Stimulated activated CD8-positive, alpha-beta memory T cell treated with anti-CD3 and anti-CD28 coated beads, Interleukin-7, amount 100 ng/mL, for 24 hours (primary cell): ENCODE data around the gene GADL1.

Experiments used
- DNase-seq: peaks from one replicate; pipeline ENCODE4 v3.0.0-alpha.2; 2020; ENCODE audit warnings: low read depth

GADL1 gene, protein sequence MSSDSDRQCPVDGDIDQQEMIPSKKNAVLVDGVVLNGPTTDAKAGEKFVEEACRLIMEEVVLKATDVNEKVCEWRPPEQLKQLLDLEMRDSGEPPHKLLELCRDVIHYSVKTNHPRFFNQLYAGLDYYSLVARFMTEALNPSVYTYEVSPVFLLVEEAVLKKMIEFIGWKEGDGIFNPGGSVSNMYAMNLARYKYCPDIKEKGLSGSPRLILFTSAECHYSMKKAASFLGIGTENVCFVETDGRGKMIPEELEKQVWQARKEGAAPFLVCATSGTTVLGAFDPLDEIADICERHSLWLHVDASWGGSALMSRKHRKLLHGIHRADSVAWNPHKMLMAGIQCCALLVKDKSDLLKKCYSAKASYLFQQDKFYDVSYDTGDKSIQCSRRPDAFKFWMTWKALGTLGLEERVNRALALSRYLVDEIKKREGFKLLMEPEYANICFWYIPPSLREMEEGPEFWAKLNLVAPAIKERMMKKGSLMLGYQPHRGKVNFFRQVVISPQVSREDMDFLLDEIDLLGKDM

DNA sequence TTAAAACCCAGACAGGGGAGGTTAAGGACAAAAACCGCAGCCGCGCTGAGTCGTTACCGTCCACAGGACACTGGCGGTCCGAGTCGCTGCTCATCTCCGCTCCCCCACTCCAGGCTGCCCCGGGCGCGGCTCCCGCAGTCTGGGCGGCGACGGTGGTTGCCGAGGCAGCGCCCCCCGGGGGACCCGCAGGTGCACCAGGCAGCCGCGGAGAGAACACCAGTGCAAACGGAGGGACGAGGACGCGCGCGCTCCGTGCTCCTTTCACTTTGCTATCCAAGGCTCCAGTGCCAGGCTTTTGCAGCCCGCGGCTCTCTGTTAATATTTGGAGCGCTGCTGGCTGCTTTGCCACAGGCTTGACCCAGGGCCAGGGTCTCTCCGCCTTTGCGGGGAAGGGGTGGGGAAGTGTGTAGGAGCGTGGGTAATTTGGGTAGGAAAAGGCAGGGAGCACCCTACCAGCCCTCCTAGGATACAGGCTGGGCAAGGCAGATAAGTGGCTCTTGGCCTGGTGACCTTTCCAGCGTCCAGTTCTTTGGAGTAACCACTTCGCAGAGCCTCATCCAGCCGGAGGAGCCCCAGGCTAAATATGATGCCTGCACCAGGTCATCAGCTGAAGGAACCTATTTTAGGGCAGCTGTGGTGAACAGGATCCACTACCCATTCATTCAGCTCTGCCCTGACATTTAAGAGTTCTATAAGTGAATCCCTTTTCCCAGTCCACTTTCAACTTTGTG, at the start of gene GADL1:
TSS of gene GADL1 (minus strand) at position 141 of the 731 bp plus-strand sequence. CDS start at position 94, 47 bp downstream.
- no peak for DNase-seq

DNA sequence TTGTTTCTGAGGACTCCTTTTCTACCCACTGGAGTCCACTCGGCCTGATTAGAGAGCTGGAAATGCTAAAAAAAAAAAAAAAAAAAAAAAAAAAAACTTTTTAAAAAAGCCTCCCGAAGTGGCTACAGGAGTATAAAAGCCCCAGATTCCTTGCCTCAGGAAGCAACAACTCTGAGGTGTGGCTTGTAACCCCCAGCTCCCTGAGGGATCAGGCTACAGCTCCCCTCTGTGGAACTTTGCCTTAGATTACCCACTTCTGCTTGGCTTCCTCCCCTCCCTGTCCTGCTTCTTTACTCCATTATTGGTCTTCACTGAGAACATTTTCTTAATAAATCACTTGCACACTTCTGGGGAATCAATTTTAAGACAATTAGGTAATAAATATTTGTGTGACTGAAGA, 49.7 kb upstream of the GADL1 start:
- no peak for DNase-seq

DNA sequence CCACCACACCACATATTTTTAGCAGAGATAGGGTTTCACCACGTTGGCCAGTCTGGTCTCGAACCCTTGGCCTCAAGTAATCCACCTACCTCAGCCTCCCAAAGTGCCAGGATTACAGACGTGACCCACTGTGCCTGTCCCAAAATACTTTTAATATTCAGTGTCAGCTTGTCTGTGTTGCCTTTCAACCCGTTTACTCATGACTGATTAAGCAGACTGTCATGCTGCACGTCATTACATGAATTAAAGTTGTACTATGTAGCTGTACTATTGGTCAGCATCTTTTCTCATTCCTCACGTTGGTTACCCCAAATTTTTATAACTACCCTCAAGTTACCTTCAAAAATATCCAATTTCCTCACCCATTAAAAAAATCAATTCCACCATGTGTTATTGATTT, 48.7 kb upstream of the GADL1 start:
- DNase-seq: no peak

DNA sequence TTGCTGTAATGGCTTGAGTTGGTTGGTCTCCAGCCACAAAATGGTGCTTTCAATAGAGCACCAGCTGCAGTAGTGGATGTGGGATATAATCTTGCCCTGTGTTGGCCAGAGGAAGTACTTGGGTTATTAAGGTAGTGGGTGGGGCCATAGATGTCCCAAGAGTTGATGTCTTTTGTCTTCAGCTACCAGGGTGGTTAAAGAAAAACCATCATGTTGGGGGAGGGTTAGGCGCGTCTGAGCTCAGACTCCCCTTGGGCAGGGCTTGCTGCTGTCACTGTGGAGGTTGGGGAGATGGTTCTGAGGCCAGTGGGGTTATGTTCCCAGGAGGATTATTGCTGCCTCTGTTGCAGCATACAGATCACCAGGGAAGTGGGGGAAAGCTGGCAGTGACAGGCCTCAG, 46.9 kb upstream of the GADL1 start:
- DNase-seq: no peak

DNA sequence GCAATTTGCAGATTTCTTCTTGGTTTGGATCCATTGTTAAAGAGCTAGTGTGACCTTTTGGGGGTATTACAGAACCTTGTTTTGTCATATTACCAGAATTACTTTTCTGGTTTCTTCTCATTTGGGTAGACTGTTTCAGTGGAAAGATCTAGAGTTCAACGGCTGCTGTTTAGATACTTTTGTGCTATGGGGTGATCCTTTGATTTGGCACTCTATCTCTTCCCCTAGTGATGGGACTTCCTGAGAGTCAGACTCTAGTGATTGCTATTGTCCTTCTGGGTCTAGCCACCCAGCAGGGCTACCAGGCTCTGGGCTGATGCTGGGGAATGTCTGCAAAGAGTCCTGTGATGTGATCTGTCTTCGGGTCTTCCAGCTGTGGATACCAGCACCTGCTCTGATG, 46.3 kb upstream of the GADL1 start:
- DNase-seq: no peak

DNA sequence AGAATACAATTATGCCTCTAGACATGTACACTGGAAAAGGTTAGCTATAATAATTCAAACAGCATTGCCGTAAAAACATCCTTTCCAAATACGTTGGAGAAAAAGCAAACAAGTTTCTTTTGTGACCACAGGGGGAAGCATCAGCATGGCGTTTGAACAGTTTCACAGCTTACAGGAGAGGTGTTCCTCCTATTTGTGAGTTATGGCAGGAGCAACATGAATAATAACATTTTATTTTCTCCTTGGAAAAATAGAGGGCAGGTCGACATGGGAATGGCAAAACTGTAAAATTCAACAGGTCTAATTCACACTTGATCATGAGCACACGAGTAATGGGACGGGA, 39.7 kb upstream of the GADL1 start:
- no peak for DNase-seq

DNA sequence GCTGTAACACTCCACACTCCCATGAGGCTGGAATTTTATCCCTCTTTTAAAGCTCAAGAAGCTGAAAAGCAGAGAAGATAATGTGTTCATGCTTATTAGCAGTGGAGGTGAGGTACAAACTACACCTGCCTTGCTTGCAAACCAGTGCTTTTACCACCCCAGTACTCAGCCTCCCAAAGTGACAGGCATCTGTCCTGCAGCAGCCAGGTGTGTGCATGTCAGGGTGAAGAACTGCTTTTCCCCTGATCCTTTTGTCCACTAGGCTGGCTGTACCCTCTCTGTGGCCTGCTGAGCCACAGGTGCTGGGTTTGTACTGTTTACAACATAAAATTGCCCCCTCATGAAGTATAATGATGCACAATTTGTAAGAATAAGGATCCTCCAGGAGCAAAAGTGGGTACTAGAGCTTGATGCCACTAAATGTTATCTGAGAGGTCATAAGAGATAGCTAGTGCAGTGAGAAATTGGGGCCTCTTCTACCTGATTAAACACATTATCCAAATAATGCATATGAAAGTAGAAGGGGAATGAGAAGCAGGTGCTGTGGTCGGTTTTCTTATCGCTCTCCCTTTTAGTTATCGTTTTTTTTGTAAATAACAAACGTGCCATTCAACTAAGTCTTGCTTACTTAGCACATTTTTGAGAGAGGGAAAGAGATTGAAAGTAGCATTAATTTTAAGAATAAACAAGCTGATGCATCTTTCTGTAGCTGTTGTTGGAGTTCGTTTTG, 39.2 kb upstream of the GADL1 start:
- DNase-seq: no peak

DNA sequence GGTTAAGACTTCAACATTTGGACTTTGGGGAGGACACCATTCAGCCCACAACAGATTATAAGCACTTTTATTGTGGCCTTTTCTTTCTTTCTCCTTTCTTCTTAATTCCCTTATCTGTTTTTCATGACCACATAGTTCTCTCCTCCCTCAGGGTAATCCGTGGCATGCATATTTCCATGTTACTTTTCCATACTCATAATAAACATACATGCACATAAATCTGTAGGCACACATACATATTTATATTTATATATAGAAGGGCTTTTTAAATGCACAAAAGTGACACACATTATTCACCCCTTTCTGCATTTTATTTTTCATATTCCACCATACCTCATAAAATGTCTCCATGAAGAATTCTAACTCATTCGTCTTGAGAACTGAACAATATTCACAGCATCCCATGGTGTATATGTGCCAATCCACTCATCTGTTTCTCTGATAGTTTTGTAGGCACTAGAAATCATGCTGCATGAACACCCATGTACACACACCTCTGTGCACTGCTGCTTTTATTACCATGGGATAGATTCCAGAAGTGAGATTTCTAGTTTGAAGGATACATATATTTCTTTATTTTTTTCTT, 38.1 kb upstream of the GADL1 start:
- DNase-seq: no peak

DNA sequence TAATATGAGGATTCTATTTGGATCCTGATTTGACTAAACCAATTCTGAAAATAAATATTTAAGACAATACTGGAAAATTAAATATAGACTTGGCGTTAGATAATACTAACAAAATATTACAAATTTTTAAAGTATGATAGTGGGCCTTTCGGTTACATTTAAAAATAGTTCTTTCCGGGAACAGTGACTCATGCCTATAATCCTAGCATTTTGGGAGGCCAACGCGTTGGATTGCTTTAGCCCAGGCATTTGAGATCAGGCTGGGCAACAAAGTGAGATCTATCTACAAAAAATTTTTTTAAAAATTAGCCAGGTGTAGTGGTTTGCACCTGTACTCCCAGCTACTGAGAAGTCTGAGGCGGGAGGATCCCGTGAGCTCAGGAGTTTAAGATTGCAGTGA, 30.3 kb upstream of the GADL1 start:
- no peak for DNase-seq

DNA sequence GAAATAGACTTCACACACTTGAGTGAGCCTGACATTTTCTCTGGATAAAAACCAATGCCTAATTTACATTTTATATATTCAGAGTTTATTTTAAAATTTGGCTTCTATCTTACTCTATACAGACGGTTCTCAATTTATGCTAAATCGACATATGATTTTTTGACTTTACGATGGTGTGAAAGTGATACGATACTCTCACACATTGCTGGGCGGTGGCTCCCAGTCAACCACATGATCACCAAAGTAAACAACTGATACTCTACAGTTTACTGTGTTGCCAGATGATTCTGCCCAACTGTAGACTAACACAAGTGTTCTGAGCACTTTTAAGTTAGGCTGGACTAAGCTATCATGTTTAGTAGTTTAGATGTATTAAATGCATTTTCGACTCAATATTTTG, 25.1 kb upstream of the GADL1 start:
- no peak for DNase-seq

DNA sequence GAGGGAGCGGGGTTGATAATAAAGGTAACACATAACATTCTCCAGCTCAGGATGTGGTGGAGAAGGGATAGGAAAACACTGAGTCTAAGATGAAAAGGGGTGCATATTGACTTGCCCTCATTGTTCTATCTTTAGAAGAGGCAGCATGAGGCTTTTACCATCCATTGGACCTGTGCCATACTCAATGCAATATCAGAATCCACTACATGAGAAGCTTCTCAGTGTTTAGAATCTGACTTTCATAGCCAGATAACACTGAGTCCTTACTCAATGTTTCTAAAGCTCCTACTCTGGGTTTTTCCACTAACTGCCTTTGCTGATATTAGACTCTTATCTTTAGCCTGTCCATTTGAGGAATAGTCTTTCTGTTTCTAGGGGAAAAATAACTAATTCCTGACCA, 24.3 kb upstream of the GADL1 start:
- DNase-seq: no peak

DNA sequence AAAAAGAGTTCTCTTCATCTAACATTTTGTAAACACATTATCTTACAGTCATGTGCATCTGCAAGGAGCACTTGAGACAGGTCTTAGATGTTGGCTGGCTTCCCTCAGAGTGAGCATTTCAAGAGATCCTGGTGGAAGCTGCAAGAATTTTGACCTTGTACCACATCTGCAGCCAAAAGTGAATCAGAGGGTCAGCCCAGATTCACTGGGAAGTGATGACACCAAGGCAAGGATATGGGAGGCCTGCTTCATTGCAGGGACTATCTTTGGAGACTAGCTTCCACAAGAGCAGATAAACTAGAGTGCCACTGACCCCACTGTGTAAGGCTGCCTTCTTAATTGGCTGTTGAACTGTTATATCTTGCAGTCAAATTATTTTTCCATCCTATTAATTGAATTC, 21.3 kb upstream of the GADL1 start:
- no peak for DNase-seq

DNA sequence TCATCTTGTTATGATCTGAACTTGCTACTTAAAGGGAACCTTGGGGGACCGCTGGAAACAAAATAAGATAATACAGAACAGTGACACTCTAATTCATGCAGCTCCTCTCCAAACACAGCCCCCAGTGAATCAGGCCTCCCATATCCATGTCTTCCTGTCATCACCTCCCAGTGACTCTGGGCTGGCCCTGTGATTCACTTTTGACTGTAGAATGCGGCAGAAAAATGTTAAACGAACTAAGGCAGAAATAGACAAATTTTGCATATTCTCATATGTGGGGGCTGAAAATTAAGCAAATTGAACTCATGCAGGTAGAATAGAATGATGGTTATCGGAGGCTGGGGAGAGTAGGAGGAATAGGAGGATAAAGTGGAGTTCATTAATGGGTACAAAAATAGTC, 20.2 kb upstream of the GADL1 start:
- no peak for DNase-seq

DNA sequence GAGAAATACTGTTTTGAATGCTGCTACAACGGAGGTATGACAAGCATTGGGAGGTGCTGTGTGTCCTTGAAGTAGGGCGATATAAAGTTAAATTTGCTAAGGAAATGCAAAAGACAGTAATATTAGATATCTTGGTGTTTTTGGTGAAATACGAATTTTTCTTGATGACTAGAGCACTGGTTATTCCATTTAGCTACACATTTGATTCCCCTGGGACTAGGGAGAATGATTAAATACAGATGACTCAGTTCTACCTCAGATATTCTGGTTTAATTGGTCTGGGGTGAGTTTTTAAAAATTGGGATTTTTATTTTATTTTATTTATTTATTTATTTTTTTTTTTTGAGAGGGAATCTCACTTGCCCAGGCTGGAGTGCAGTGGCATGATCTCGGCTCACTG, 18.7 kb upstream of the GADL1 start:
- no peak for DNase-seq

DNA sequence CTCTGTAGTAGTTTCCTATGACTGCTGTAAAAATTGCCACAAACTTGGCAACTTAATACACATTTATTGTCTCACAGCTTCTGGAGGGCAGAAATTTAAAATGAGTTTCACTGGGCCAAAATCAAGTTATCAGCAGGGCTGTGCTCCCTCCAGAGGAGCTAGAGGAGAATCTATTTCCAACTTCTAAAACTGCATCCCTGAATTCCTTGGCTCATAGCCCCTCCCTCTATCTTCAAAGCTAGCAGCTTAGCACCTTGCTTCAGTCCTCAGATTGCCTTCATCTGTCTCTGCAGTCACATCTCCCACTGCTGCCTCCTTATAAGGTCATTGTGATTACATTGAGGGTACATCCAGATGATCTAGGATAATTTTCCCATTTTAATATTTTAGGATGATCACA, 17.8 kb upstream of the GADL1 start:
- DNase-seq: no peak

DNA sequence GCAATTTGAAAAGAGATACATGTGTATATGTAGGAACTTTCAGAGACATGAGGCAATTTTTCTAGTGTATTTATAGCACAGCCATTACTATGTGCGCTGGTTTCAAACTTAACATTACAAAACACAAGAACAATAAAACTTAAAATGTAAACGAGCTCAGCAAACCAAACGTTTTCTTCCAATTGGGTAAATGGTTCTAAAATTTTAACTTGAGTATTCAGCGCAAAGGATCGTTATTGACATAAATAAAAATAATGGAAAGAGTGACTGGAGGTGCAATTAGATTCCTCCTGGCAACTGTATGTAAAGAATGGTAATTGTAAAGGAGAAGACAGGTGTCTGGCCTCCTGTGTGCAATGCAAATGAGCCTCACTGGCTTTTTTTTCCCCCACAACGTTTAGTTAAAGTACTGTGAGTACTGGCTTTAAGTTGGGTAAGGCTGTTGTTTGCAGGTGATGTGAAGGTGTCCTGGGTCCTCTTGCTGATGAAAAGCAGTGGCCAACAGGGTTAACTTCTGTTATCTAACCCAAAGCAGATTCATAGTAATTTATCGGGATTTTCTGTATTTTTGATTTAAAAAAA, 14.1 kb upstream of the GADL1 start:
- no peak for DNase-seq

DNA sequence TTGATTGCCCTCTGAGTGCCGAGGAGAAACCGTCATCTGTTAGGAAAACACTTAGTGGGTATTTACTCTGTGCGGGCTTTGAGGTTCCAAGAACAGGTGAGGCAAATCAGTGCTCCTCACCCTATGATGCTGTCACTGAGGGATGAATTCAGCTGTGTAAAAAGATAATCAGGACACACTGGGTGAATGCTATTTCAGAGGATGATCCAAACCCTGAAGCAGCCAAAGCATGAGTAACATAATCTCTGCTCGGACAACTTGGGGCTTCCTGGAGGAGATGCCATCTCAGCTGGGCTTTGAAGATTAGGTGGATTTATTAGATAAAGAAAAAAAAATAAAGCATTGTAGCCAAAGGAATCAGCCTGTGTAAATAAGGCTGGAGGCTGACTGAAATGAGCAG, 10.5 kb upstream of the GADL1 start:
- no peak for DNase-seq

DNA sequence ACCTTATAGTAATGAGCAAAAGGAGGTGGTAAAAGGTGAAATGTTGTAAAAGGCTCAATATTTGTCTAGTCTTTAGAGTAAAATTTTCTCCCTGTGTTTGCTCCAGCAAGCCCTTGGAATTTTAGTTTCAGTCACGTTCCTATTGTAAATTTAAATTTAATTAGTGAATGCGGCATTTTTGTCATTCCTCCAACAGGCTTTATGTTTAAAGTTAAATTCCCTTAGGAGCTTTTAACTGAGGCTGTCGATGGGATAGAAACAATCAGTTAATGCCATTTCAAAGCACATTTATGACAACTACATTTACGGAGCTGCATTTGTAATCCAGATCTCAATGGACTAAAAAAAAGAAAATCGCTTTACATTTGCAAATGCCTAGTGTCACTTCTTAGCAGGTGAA, 868 bp upstream of the GADL1 start:
- DNase-seq: no peak

DNA sequence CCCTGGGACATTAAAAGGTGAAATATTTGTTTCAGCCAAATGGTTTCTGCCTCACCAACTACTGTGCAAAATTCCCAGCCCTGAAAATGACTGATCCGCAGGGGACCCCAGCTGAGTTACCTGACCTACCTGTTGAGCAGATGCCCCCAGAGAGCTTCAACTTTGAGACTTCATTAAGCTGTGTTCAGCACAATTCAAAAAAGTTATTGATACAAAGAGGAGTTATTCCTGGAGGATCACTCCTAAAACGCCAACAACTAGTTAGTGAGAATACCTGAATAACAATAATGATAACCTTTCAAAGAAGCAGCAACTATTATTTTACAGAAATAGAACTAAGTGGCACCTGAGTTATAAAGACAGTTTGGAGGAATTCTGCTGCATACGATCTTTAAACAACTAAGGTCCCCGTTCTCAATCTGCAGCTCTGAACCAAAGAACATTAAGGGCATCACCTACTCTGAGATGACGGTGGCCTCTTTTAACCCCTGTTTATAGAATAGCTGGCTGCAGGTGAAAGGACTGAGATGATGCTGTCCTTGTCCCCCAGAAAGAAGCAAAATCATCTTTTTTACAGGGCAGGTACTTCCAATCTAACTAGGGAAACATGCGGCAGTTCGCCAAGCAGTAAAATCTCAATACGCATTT, 659 bp downstream of the GADL1 start:
- no peak for DNase-seq

DNA sequence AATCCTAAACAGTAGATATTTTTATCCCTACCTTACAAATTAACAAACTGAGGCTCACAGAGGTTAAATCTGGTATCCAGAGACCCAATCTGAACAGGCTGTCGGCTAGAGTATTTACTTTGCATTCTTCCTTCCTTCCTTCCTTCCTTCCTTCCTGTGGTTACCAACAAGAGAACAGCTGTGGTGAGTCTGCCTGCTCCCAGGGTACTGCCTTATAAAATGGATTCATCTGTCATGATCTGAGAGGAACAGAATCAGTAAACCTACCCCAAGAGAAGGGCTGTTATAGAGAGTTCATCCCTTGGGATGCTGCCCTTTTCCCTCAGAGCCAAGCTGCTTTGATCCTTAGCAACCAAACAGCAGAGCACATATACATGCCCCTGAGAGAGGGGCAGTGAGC, 3.6 kb downstream of the GADL1 start:
- no peak for DNase-seq

DNA sequence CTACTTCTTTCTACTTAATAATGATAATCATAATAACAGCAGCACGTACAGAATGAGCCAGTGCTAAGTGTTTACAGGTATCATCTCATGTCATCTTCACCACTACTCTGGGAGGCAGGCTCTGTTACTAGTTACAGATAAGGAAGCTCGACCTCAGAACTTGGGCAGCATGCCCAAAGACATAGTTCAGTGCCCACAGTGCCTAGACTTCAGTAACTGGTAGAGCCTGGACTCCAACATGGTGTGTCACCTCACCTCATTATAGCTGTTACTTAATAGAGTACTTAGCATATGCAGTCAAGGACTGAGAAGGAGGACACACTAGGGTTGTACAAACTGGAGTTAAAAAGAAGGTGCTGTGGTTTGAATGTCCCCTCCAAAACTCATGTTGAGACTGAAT, 7.6 kb downstream of the GADL1 start:
- no peak for DNase-seq

DNA sequence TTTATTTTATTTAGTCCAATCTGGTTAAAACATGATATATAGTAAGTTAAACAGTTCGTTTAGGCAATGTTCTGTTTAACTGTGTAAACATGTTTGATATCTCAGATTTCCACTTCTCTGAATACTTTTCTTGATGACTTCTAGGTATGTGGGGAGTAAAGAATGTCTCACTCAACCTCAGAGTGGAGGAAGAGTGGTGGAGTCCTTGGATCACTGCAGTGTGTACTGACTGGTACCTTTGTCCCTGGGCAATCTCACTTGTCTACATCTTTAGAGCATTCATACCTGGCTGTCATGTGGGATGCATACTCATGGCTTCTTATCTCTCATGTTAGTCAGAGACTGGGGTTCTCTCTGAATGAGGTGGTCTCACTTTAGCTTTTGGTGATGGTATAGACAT, 15.6 kb downstream of the GADL1 start:
- no peak for DNase-seq
